HG02610 (cell line): Measurements from ENCODE around the gene METTL26.
A peak's percentile ranks its signal among the peaks of the same experiment; 100 is the strongest.
"Not testable (repeated sequence)": the region's sequence is repeated elsewhere in the genome, so short reads cannot be mapped to it uniquely, and the experiment has no call there.

ENCODE experiments used
- ATAC-seq: cut with Tn5 transposase; IDR thresholded peaks from one replicate; pipeline ENCODE4 v1.9.1; 2021; ENCODE audit warnings: mild to moderate bottlenecking, moderate library complexity; ENCODE audit not compliant: unreplicated experiment

METTL26 gene

GRCh38 chr16:606656-607307 lies 29.3 kb downstream of the METTL26 start:
- no peak for ATAC-seq

GRCh38 chr16:603933-604332 lies 32.2 kb downstream of the METTL26 start:
- ATAC-seq, result no peak

GRCh38 chr16:600781-601180 lies 35.3 kb downstream of the METTL26 start:
- ATAC-seq, result no peak

- ATAC-seq, result no peak
Measured at GRCh38 chr16:598823-599739, 37.0 kb downstream of the METTL26 start.

GRCh38 chr16:597655-598054 lies 38.5 kb downstream of the METTL26 start:
- not testable (repeated sequence) for ATAC-seq

GRCh38 chr16:596736-597060 lies 39.4 kb downstream of the METTL26 start:
- no peak for ATAC-seq

- no peak for ATAC-seq
Measured at GRCh38 chr16:595942-596735, 40.0 kb downstream of the METTL26 start.

- no peak for ATAC-seq
Measured at GRCh38 chr16:595094-595528, 41.0 kb downstream of the METTL26 start.

GRCh38 chr16:593807-594206 lies 42.3 kb downstream of the METTL26 start:
- no peak for ATAC-seq

GRCh38 chr16:593406-593805 lies 42.7 kb downstream of the METTL26 start:
- ATAC-seq, result no peak

- no peak for ATAC-seq
Measured at GRCh38 chr16:592518-593306, 43.4 kb downstream of the METTL26 start.

- ATAC-seq, result no peak
Measured at GRCh38 chr16:591892-592517, 44.1 kb downstream of the METTL26 start.

- no peak for ATAC-seq
Measured at GRCh38 chr16:591231-591630, 44.9 kb downstream of the METTL26 start.

- no peak for ATAC-seq
Measured at GRCh38 chr16:590815-591200, 45.3 kb downstream of the METTL26 start.

- ATAC-seq, result no peak
Measured at GRCh38 chr16:590188-590814, 45.8 kb downstream of the METTL26 start.

- peak; percentile 73 for ATAC-seq
Measured at GRCh38 chr16:589658-590187, 46.4 kb downstream of the METTL26 start, which contains the start of gene RAB40C. RAB40C (plus strand) TSS chr16:590066; CDS start chr16:590292, 226 bp downstream.

- ATAC-seq, result peak; percentile 71
Measured at GRCh38 chr16:588889-589657, 47.0 kb downstream of the METTL26 start.

GRCh38 chr16:588639-588888 lies 47.5 kb downstream of the METTL26 start:
- ATAC-seq, result no peak
